Measurements from ENCODE around the gene PTGR2. TPM values are rescaled to one million over a fixed set of nuclear protein-coding genes. Genes with fewer than 3 reads are reported as not detected.
"Not testable (repeated sequence)": the region's sequence is repeated elsewhere in the genome, so short reads cannot be mapped to it uniquely, and the experiment has no call there.

The PTGR2 gene
- 6.2 and 18.3 TPM in 2 replicates for total RNA-seq (2014; rRNA removed; shearing (Covaris generic))

- DNase-seq (ENCODE audit: low read depth), result peak; percentile 99
Measured at GRCh38 chr14:73851567-73852382, at the start of gene PTGR2. PTGR2 (plus strand) TSS chr14:73851831; CDS start chr14:73858863, 7,032 bp downstream.

- no peak for DNase-seq (ENCODE audit: low read depth)
Measured at GRCh38 chr14:73802431-73803188, 49.0 kb upstream of the PTGR2 start.

- DNase-seq (ENCODE audit: low read depth), result no peak
Measured at GRCh38 chr14:73804636-73805035, 47.0 kb upstream of the PTGR2 start.

- DNase-seq (ENCODE audit: low read depth), result no peak
Measured at GRCh38 chr14:73807457-73807856, 44.2 kb upstream of the PTGR2 start.

- no peak for DNase-seq (ENCODE audit: low read depth)
Measured at GRCh38 chr14:73809391-73809790, 42.2 kb upstream of the PTGR2 start.

GRCh38 chr14:73810478-73811163 is 41.0 kb upstream of the PTGR2 start:
- DNase-seq (ENCODE audit: low read depth), result no peak

- no peak for DNase-seq (ENCODE audit: low read depth)
Measured at GRCh38 chr14:73811164-73811503, 40.5 kb upstream of the PTGR2 start.

GRCh38 chr14:73814153-73814552 is 37.5 kb upstream of the PTGR2 start:
- DNase-seq (ENCODE audit: low read depth), result no peak

- no peak for DNase-seq (ENCODE audit: low read depth)
Measured at GRCh38 chr14:73815849-73816248, 35.8 kb upstream of the PTGR2 start.

GRCh38 chr14:73816393-73816816 is 35.2 kb upstream of the PTGR2 start:
- no peak for DNase-seq (ENCODE audit: low read depth)

- DNase-seq (ENCODE audit: low read depth), result no peak
Measured at GRCh38 chr14:73817020-73817655, 34.5 kb upstream of the PTGR2 start.

GRCh38 chr14:73818821-73819220 is 32.8 kb upstream of the PTGR2 start:
- no peak for DNase-seq (ENCODE audit: low read depth)

GRCh38 chr14:73820631-73821030 is 31.0 kb upstream of the PTGR2 start:
- no peak for DNase-seq (ENCODE audit: low read depth)

- no peak for DNase-seq (ENCODE audit: low read depth)
Measured at GRCh38 chr14:73823339-73823885, 28.2 kb upstream of the PTGR2 start.

GRCh38 chr14:73824127-73824526 is 27.5 kb upstream of the PTGR2 start:
- peak; percentile 28 for DNase-seq (ENCODE audit: low read depth)

GRCh38 chr14:73824536-73824935 is 27.1 kb upstream of the PTGR2 start:
- no peak for DNase-seq (ENCODE audit: low read depth)

GRCh38 chr14:73825551-73826188 is 26.0 kb upstream of the PTGR2 start:
- DNase-seq (ENCODE audit: low read depth), result peak; percentile 89

- not testable (repeated sequence) for DNase-seq (ENCODE audit: low read depth)
Measured at GRCh38 chr14:73827190-73827589, 24.4 kb upstream of the PTGR2 start.

- DNase-seq (ENCODE audit: low read depth), result no peak
Measured at GRCh38 chr14:73829071-73829470, 22.6 kb upstream of the PTGR2 start.

GRCh38 chr14:73829526-73830431 is 21.9 kb upstream of the PTGR2 start:
- DNase-seq (ENCODE audit: low read depth), result peak; percentile 93

All from Daoy (cell line).